SK-N-MC (cell line): ENCODE results near the gene LGALS12.

Experiments
- EZH2 ChIP-seq: fragments of 200-600 bp; sonication (generic); IDR thresholded peaks from one replicate; pipeline ENCODE4 v1.6.1; 2017; ENCODE audit warnings: antibody characterized with exemption
- POLR2AphosphoS5 ChIP-seq: IDR thresholded peaks from 2 replicates; pipeline ENCODE4 v1.6.1; 2012; ENCODE audit warnings: mild to moderate bottlenecking, low read depth, low read length, borderline replicate concordance

- TF ChIP-seq EZH2 = no peak
- no peak for TF ChIP-seq POLR2AphosphoS5
Observed at GRCh38 chr11:63506876-63507275, 992 bp downstream of the LGALS12 start.
